ENCODE measurements around the gene DNAH10. TPM values are rescaled to one million over a fixed set of nuclear protein-coding genes. Genes with fewer than 3 reads are reported as not detected.

Gene DNAH10
- total and polyA plus RNA-seq, 2 experiments from 2014 or later = 0.22 to 0.60 TPM

DNA sequence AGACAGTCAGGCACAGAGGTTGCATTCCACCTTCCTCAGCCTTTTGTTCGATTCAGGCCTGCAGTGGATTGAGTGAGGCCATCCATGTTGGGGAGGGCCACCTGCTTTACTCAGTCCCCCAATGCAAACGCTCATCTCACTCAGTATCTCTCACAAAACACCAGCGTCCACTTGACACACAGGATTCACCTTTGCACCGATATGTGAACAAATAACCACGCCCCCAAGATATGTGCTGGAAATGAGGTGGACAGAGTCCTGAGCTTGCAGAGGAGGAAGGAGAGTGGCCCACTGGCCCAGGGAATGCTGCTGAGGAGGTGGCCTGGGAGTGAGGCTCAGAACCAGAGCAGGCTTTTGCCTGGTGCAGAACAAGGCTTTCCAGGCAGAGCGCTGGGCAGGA, 60.7 kb downstream of the DNAH10 start:
- TF ChIP-seq EZH2 (IDR thresholded peaks at IDR 0.05; ENCODE audit: borderline replicate concordance) = no peak
- TF ChIP-seq EZH2phosphoT487 (IDR thresholded peaks at IDR 0.05; ENCODE audit: low read depth, severe bottlenecking, unreplicated experiment) = no peak
- TF ChIP-seq, protein P1, sequence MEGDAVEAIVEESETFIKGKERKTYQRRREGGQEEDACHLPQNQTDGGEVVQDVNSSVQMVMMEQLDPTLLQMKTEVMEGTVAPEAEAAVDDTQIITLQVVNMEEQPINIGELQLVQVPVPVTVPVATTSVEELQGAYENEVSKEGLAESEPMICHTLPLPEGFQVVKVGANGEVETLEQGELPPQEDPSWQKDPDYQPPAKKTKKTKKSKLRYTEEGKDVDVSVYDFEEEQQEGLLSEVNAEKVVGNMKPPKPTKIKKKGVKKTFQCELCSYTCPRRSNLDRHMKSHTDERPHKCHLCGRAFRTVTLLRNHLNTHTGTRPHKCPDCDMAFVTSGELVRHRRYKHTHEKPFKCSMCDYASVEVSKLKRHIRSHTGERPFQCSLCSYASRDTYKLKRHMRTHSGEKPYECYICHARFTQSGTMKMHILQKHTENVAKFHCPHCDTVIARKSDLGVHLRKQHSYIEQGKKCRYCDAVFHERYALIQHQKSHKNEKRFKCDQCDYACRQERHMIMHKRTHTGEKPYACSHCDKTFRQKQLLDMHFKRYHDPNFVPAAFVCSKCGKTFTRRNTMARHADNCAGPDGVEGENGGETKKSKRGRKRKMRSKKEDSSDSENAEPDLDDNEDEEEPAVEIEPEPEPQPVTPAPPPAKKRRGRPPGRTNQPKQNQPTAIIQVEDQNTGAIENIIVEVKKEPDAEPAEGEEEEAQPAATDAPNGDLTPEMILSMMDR (IDR thresholded peaks at IDR 0.05; ENCODE audit: poor library complexity) = no peak
- Histone ChIP-seq H4K20me1 (ENCODE audit: insufficient read depth, poor library complexity, severe bottlenecking) (no peaks in the 10 kb centered on the region), H3K4me3 (no peak overlapping the region), H3K36me3 (replicated peaks; ENCODE audit: insufficient read depth, low read depth) (no peaks in the 10 kb centered on the region), H3K79me2 (no peaks in the 10 kb centered on the region), H2AFZ (no peak overlapping the region), H3K4me2 (no peak overlapping the region), H3K27ac (no peak overlapping the region), H3K9me2 (replicated peaks; ENCODE audit: insufficient read depth) (no peaks in the 10 kb centered on the region), H3K9me3 (ENCODE audit: low read depth) (no peaks in the 10 kb centered on the region), H3K4me1 (ENCODE audit: insufficient read depth) (no peaks in the 10 kb centered on the region), H3K27me3 (no peaks in the 10 kb centered on the region)
- 79% methylated on average over 6 of the region's 6 CpGs for WGBS (ENCODE audit: low lambda C conversion rate, missing lambda C conversion rate)
- peak; percentile 48 for DNase-seq (ENCODE audit: low spot score)

DNA sequence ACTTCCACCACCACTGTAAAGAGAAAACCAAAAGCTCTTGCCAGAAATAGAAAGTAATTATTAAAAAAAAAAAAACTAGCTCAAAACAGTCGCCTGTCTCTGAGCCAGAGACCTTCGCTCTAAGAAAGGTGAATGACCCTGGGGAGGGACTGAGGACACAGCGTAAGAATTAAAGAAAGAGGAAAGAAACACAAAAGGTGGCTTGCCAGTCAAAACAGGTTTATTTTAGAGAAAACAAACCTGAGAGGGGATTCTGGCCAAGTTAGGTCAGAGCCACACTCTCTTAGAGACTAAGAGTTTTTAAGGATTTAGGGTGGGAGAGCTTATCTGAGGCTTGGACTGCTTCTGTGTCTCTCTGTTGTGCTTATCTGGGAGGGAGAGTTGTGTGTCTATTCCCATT, 66.0 kb downstream of the DNAH10 start:
- WGBS (ENCODE audit: low lambda C conversion rate, missing lambda C conversion rate) = 87% methylated on average over 3 of the region's 3 CpGs
- H3K4me2 ChIP-seq = no peak overlapping the region
- no peaks in the 10 kb centered on the region for H4K20me1 ChIP-seq (ENCODE audit: insufficient read depth, poor library complexity, severe bottlenecking)
- H3K27me3 ChIP-seq = no peaks in the 10 kb centered on the region
- no peak overlapping the region for H3K27ac ChIP-seq
- H2AFZ ChIP-seq = no peak overlapping the region
- H3K4me3 ChIP-seq = no peak overlapping the region
- TF ChIP-seq EZH2 (IDR thresholded peaks at IDR 0.05; ENCODE audit: borderline replicate concordance) = no peak
- TF ChIP-seq, protein P1 (IDR thresholded peaks at IDR 0.05; ENCODE audit: poor library complexity) = no peak
- TF ChIP-seq EZH2phosphoT487 (IDR thresholded peaks at IDR 0.05; ENCODE audit: low read depth, severe bottlenecking, unreplicated experiment) = no peak
- no peak for DNase-seq (ENCODE audit: low spot score)
- H3K9me2 ChIP-seq (replicated peaks; ENCODE audit: insufficient read depth) = no peaks in the 10 kb centered on the region
- H3K4me1 ChIP-seq (ENCODE audit: insufficient read depth) = no peaks in the 10 kb centered on the region
- H3K79me2 ChIP-seq = no peaks in the 10 kb centered on the region
- no peaks in the 10 kb centered on the region for H3K9me3 ChIP-seq (ENCODE audit: low read depth)
- H3K36me3 ChIP-seq (replicated peaks; ENCODE audit: insufficient read depth, low read depth) = no peaks in the 10 kb centered on the region

- Histone ChIP-seq H3K4me1 (ENCODE audit: insufficient read depth) (no peaks in the 10 kb centered on the region), H3K4me3 (no peak overlapping the region), H3K36me3 (replicated peaks; ENCODE audit: insufficient read depth, low read depth) (no peaks in the 10 kb centered on the region), H3K4me2 (no peak overlapping the region), H3K9me2 (replicated peaks; ENCODE audit: insufficient read depth) (no peaks in the 10 kb centered on the region), H4K20me1 (ENCODE audit: insufficient read depth, poor library complexity, severe bottlenecking) (no peaks in the 10 kb centered on the region), H3K27me3 (no peaks in the 10 kb centered on the region), H3K79me2 (no peaks in the 10 kb centered on the region), H2AFZ (no peak overlapping the region), H3K9me3 (ENCODE audit: low read depth) (no peaks in the 10 kb centered on the region), H3K27ac (no peak overlapping the region)
- no peak for DNase-seq (ENCODE audit: low spot score)
- 90% methylated on average over 13 of the region's 13 CpGs for WGBS (ENCODE audit: low lambda C conversion rate, missing lambda C conversion rate)
- TF ChIP-seq EZH2 (IDR thresholded peaks at IDR 0.05; ENCODE audit: borderline replicate concordance) = no peak
- TF ChIP-seq, protein P1 (IDR thresholded peaks at IDR 0.05; ENCODE audit: poor library complexity) = no peak
- no peak for TF ChIP-seq EZH2phosphoT487 (IDR thresholded peaks at IDR 0.05; ENCODE audit: low read depth, severe bottlenecking, unreplicated experiment)
These were observed 66.9 kb downstream of the DNAH10 start for GRCh38 chr12:123828854-123829547.
